ENCODE data around the gene PLSCR2. TPM values are rescaled to one million over a fixed set of nuclear protein-coding genes. Genes with fewer than 3 reads are reported as not detected.

Gene PLSCR2
- total and polyA plus RNA-seq, 9 of the 15 experiments (the other 6 are each of a cell fraction or from before 2014, with no cell fraction given) = 0.07 to 0.49 (median 0.25) TPM; not detected in 4

DNA sequence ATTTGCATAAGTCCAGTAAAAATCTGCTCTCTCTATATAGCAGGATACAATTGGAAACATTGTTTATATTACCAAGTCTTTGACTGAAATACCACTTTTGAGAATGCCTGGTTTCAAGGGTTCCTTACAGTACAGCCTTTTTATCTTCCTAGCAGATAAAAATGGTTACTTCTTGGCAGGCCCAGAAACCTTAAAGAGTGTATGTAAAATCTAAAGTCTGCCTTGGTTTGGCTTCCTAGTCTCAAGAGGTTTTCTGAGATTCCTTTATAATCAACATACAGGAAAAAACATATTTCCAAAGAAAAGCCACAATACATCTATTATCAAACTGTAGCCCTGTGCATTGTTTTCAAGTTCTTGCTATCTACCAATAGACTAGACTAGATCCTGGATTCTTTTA, 84.6 kb downstream of the PLSCR2 start:
- FAIRE-seq (no peak), DNase-seq (ENCODE audit: extremely low read depth in 1 of 4, low spot score in 3 of 4) (no peak), ATAC-seq (no peak)
- intact Hi-C loops (cut with micrococcal nuclease) (no loop called here), in situ Hi-C loops (cut with MboI) (no loop called here)
- H3K9me3 ChIP-seq (replicated peaks; ENCODE audit: control insufficient read depth, insufficient read depth, low read depth, low read length) = no peaks in the 10 kb centered on the region
- TF ChIP-seq, protein P1, sequence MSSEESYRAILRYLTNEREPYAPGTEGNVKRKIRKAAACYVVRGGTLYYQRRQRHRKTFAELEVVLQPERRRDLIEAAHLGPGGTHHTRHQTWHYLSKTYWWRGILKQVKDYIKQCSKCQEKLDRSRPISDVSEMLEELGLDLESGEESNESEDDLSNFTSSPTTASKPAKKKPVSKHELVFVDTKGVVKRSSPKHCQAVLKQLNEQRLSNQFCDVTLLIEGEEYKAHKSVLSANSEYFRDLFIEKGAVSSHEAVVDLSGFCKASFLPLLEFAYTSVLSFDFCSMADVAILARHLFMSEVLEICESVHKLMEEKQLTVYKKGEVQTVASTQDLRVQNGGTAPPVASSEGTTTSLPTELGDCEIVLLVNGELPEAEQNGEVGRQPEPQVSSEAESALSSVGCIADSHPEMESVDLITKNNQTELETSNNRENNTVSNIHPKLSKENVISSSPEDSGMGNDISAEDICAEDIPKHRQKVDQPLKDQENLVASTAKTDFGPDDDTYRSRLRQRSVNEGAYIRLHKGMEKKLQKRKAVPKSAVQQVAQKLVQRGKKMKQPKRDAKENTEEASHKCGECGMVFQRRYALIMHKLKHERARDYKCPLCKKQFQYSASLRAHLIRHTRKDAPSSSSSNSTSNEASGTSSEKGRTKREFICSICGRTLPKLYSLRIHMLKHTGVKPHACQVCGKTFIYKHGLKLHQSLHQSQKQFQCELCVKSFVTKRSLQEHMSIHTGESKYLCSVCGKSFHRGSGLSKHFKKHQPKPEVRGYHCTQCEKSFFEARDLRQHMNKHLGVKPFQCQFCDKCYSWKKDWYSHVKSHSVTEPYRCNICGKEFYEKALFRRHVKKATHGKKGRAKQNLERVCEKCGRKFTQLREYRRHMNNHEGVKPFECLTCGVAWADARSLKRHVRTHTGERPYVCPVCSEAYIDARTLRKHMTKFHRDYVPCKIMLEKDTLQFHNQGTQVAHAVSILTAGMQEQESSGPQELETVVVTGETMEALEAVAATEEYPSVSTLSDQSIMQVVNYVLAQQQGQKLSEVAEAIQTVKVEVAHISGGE (CRISPR knock-in tag; IDR thresholded peaks at IDR 0.05) = no peak
- no peaks in the 10 kb centered on the region for H4K20me1 ChIP-seq (replicated peaks; ENCODE audit: control insufficient read depth, insufficient read depth, low read length)
- H3K4me1 ChIP-seq (replicated peaks in 1 of 2; ENCODE audit: control insufficient read depth in 2 of 2, insufficient read depth in 2 of 2, low read length in 2 of 2) = no peaks in the 10 kb centered on the region
- no peaks in the 10 kb centered on the region for H3K9me1 ChIP-seq (ENCODE audit: control insufficient read depth, insufficient read depth, low read length)
- no peak overlapping the region for H3K27ac ChIP-seq (ENCODE audit: extremely low read depth, low read depth, low read length)
- no TSS peak for BruUV-seq (replicated peaks)
- no peak overlapping the region for H3K4me2 ChIP-seq (ENCODE audit: insufficient read depth, low read length)
- no peak overlapping the region for H3K4me3 ChIP-seq
- no peaks in the 10 kb centered on the region for H3K27me3 ChIP-seq (ENCODE audit: control insufficient read depth in 2 of 2, insufficient read depth in 2 of 2, low read length in 2 of 2)
- H2AFZ ChIP-seq (ENCODE audit: low read depth, low read length) = no peak overlapping the region
- ChIA-PET CTCF (ENCODE audit: low intra/inter-chr PET ratio) (no interaction called here), POLR2A (no interaction called here)
- H3K9ac ChIP-seq (ENCODE audit: insufficient read depth in 1 of 2, low read depth in 2 of 2, low read length in 2 of 2) = no peak overlapping the region
- H3K36me3 ChIP-seq (ENCODE audit: control insufficient read depth, insufficient read depth, low read length) = no peaks in the 10 kb centered on the region
- no peaks in the 10 kb centered on the region for H3K79me2 ChIP-seq (ENCODE audit: control insufficient read depth, insufficient read depth, low read length)

Other genes starting within 250 kb of the PLSCR2 start
- gene PLSCR4, start 218.5 kb downstream of the PLSCR2 start, total RNA-seq (2014; rRNA removed) = 0.68 TPM in 1 of 2 replicates, not detected in the other
- 0.16 and 0.29 TPM in 2 replicates for gene PLSCR4, start 218.5 kb downstream of the PLSCR2 start, total RNA-seq (2014; rRNA removed; fragmentation: Illumina TruSeq; extraction: Trizol)
- gene PLSCR4, start 218.5 kb downstream of the PLSCR2 start, total RNA-seq (2015; rRNA removed; fragmentation: Illumina TruSeq; extraction: Trizol) = 0.18 and 0.49 TPM in 2 replicates
- 0.11 and 0.42 TPM in 2 replicates for gene PLSCR4, start 218.5 kb downstream of the PLSCR2 start, total RNA-seq (2021)
- 0.05 and 0.21 TPM in 2 replicates for gene PLSCR4, start 218.5 kb downstream of the PLSCR2 start, polyA plus RNA-seq (2011; rRNA removed)
- 0.24 and 0.51 TPM in 2 replicates for gene PLSCR4, start 218.5 kb downstream of the PLSCR2 start, polyA plus RNA-seq (2014; fragmentation: Illumina TruSeq; extraction: Trizol)
- gene PLSCR4, start 218.5 kb downstream of the PLSCR2 start, polyA plus RNA-seq (2014; fragmentation: Nextera tagmentation; extraction: Ambion mirVana) = under 1 TPM; 0.20 to 0.32 TPM
- 0.19 TPM in 1 of 2 replicates, not detected in the other for gene PLSCR4, start 218.5 kb downstream of the PLSCR2 start, polyA plus RNA-seq (2014; rRNA removed)
- gene PLSCR1, start 75.0 kb upstream of the PLSCR2 start, total RNA-seq (2014; rRNA removed) = 51.1 and 53.9 TPM in 2 replicates
- 69.1 and 71.1 TPM in 2 replicates for gene PLSCR1, start 75.0 kb upstream of the PLSCR2 start, total RNA-seq (2014; rRNA removed; fragmentation: Illumina TruSeq; extraction: Trizol)
- 66.6 and 75.4 TPM in 2 replicates for gene PLSCR1, start 75.0 kb upstream of the PLSCR2 start, total RNA-seq (2015; rRNA removed; fragmentation: Illumina TruSeq; extraction: Trizol)
- 63.8 and 66.2 TPM in 2 replicates for gene PLSCR1, start 75.0 kb upstream of the PLSCR2 start, total RNA-seq (2021)
- gene PLSCR1, start 75.0 kb upstream of the PLSCR2 start, polyA plus RNA-seq (2011; rRNA removed) = 33.5 and 40.6 TPM in 2 replicates
- 60.9 and 75.5 TPM in 2 replicates for gene PLSCR1, start 75.0 kb upstream of the PLSCR2 start, polyA plus RNA-seq (2014; fragmentation: Illumina TruSeq; extraction: Trizol)
- gene PLSCR1, start 75.0 kb upstream of the PLSCR2 start, polyA plus RNA-seq (2014; fragmentation: Nextera tagmentation; extraction: Ambion mirVana) = 100 to 1,000 TPM; 115 to 122 TPM
- 65.0 and 68.3 TPM in 2 replicates for gene PLSCR1, start 75.0 kb upstream of the PLSCR2 start, polyA plus RNA-seq (2014; rRNA removed)
- not detected in 2 replicates for gene PLSCR5, start 135.8 kb upstream of the PLSCR2 start, total RNA-seq (2014; rRNA removed)
- gene PLSCR5, start 135.8 kb upstream of the PLSCR2 start, total RNA-seq (2014; rRNA removed; fragmentation: Illumina TruSeq; extraction: Trizol) = not detected in 2 replicates
- not detected in 2 replicates for gene PLSCR5, start 135.8 kb upstream of the PLSCR2 start, total RNA-seq (2015; rRNA removed; fragmentation: Illumina TruSeq; extraction: Trizol)
- gene PLSCR5, start 135.8 kb upstream of the PLSCR2 start, total RNA-seq (2021) = not detected in 2 replicates
- not detected in 2 replicates for gene PLSCR5, start 135.8 kb upstream of the PLSCR2 start, polyA plus RNA-seq (2011; rRNA removed)
- not detected in 2 replicates for gene PLSCR5, start 135.8 kb upstream of the PLSCR2 start, polyA plus RNA-seq (2014; fragmentation: Illumina TruSeq; extraction: Trizol)
- not detected for gene PLSCR5, start 135.8 kb upstream of the PLSCR2 start, polyA plus RNA-seq (2014; fragmentation: Nextera tagmentation; extraction: Ambion mirVana)
- not detected in 2 replicates for gene PLSCR5, start 135.8 kb upstream of the PLSCR2 start, polyA plus RNA-seq (2014; rRNA removed)